Mucosa of rectum (tissue), 2 donors: Measurements from ENCODE around the gene JADE1.
A peak's percentile ranks its signal among the peaks of the same experiment; 100 is the strongest.

Experiments used
- H3K27ac ChIP-seq, 2 donors: one replicate each; pipeline ENCODE4 v1.7.0; 2013; ENCODE audit warnings: inconsistent platforms in 2 of 2, low read depth in 2 of 2, low read length in 2 of 2
- H3K27me3 ChIP-seq, 2 donors: one replicate each; pipeline ENCODE4 v1.7.0; 2013; ENCODE audit warnings: low read length in 2 of 2; ENCODE audit not compliant: control insufficient read depth in 2 of 2, insufficient read depth in 2 of 2
- H3K36me3 ChIP-seq, 2 donors: one replicate each; pipeline ENCODE4 v1.7.0; 2013; ENCODE audit warnings: low read length in 2 of 2; ENCODE audit not compliant: control insufficient read depth in 2 of 2, insufficient read depth in 2 of 2
- H3K4me1 ChIP-seq, 2 donors: one replicate each; pipeline ENCODE4 v1.7.0; 2013; ENCODE audit warnings: low read length in 2 of 2, mild to moderate bottlenecking in 1 of 2; ENCODE audit not compliant: control insufficient read depth in 2 of 2, insufficient read depth in 2 of 2
- H3K4me3 ChIP-seq, 2 donors: one replicate each; pipeline ENCODE4 v1.7.0; 2013; ENCODE audit warnings: low read length in 2 of 2
- H3K9ac ChIP-seq, 2 donors: one replicate each; pipeline ENCODE4 v1.7.0; 2013; ENCODE audit warnings: low read length in 2 of 2, low read depth in 1 of 2, mild to moderate bottlenecking in 1 of 2
- H3K9me3 ChIP-seq, 2 donors: one replicate each; pipeline ENCODE4 v1.7.0; 2013; ENCODE audit warnings: low read length in 2 of 2; ENCODE audit not compliant: control insufficient read depth in 2 of 2
- donor health status: healthy.
- donor health status: Normal muscosa, but diverticular disease.

JADE1 gene

DNA sequence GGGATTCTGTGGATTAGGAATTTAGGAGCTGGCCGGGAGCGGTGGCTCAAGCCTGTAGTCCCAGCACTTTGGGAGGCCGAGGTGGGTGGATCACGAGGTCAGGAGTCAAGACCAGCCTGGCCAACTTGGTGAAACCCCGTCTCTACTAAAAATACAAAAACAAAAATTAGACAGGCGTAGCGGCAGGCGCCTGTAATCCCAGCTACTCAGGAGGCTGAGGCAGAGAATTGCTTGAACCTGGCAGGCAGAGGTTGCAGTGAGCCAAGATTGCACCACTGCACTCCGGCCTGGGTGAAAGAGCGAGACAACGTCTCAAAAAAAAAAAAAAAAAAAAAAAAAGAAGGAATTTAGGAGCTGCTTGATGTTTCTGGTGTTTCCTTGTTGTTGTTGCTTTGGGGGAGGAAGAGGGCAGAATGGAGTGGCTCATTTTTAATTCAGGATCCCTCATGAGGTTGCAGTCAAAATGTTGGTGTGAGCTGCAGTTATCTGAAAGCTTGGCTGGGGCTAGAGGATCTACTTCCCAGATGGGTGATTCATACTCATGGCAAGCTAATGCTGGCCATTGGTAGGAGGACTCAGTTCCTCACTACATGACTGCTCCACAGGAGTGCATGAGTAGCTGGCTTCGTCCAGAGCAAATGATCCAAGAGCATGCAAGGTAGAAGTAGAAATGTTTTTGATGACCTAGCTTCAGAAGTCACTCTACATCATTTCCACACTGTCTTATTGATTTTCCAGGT is 26.5 kb upstream of the JADE1 start:
- Histone ChIP-seq H3K36me3 (no peaks in the 10 kb centered on the region), H3K9ac (no peak overlapping the region), H3K9me3 (no peaks in the 10 kb centered on the region), H3K27ac (no peak overlapping the region), H3K4me3 (no peak overlapping the region), H3K4me1 (no peaks in the 10 kb centered on the region), H3K27me3 (no peaks in the 10 kb centered on the region)

DNA sequence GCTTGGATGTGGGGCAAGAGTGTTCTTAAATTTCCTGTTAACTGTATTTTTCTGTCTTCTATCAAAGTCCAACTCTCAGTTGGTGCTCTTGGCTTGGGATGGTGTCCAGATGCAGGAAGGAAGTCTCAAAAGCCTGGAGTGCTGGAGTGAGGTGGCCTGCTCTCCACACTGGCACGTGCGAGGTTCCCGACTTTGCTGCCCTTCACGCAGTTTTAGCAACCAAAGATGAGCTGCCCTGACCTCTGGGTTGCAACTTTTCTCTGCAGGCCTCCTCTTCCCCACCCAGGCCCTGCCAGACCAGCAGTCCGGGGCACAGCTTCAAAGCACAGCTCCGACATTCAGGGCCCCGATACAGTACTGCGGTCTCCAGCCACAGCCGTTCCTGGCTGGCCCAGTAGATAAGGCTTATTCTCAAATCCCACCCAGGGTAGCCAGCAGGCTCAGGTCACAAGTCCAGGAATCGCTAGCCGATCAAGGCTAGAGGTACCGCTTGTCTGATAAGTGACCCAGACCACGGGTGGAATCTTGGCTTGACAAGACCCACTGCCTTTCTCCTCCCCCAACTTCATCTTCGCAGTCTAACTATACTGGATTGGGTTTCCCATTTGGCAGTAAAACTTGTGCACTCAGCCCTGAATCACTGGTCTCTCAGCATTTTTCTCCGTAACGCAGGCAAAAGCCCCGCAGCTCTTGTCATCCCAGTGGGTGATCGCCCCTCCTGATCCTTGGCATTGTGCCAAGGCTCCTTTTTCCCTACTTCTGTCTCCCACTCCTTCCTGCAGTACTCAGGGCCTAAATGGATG is 21.8 kb upstream of the JADE1 start:
- Histone ChIP-seq H3K27me3 (no peaks in the 10 kb centered on the region), H3K4me1 (no peaks in the 10 kb centered on the region), H3K36me3 (no peaks in the 10 kb centered on the region), H3K27ac (no peak overlapping the region), H3K4me3 (no peak overlapping the region), H3K9me3 (no peaks in the 10 kb centered on the region), H3K9ac (no peak overlapping the region)

DNA sequence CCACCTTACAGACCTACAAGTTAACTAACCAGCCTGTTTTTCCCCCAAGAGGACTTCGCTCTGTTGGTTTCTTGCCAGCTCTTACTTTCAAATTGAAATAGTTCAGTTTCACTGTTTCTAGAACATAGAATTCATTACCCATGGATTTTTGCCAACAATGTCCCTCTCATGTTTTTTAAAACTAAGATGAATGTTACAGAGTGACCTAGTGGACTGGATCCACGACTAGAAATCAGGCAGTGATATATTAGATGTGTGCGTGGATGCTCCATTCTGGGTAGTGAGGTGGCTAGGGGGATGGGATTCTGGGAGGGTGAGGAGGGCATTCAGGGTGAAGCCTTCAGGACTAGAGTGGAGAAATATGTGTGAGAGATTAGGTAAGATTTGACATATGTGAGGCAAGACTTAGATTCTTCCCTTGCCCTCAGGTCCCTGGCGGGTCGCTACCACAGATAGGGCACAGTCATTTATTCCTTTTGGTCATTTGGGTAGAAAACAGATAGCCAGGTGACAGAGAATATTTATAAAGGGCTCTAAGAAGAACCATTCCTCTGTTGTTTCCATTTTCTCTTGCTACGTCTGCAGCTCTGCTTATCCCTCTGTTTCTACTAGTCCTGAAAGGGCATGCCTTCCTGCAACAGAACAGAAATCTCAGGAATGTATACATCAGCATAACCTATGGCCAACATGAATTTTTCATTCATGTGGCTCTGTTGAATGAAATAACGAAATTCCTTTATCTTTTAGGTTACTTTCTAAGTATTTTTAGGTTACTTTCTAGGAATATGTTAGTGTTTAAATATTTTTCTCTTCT is 15.4 kb upstream of the JADE1 start:
- no peak overlapping the region for H3K9ac ChIP-seq
- no peak overlapping the region for H3K4me3 ChIP-seq
- no peaks in the 10 kb centered on the region for H3K27me3 ChIP-seq
- H3K4me1 ChIP-seq, result no peaks in the 10 kb centered on the region
- H3K9me3 ChIP-seq, result no peaks in the 10 kb centered on the region
- H3K36me3 ChIP-seq, result no peaks in the 10 kb centered on the region
- H3K27ac ChIP-seq, result no peak overlapping the region

DNA sequence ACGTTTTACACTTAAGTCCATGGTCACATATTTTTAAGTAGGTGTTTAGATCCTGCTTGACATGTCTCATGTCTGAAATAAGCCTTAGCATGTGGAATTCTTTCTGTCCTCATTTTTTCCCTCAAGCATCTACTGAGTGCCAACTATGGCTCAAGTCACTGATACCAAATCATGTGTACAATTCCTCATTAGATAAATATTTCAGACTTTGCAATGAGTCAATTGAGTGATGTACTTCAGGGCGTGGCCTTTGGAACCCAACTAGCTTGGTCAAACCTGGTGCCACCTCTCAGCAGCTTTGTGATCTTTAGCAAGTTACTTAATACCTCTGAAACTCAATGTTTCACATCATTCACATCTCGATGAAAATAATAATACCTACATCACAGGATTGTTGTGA is 12.6 kb upstream of the JADE1 start:
- Histone ChIP-seq H3K9ac (no peak overlapping the region), H3K36me3 (no peaks in the 10 kb centered on the region), H3K9me3 (no peaks in the 10 kb centered on the region), H3K27ac (no peak overlapping the region), H3K27me3 (no peaks in the 10 kb centered on the region), H3K4me3 (no peak overlapping the region), H3K4me1 (peaks cover 0 to 2% of the 10 kb centered on the region in 2 donors)

DNA sequence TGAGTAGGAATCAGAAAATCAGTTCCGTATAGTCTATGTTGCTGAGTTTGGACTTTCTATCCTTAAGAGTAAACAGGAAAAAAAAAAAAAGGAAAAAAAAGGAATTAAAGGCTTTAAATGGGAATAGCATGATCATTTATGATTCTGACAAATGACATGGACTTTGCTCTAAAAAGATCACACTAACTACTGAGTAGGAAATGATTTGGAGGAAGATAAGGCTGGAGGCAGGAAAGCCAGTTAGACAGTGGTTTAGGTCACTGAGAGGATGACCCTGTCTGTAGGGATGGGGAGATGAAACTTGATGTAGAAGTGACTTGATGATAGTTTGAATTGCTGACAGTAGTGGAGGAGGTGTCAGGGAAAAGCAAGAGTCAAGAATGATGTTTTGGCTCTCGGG is 9.2 kb upstream of the JADE1 start:
- Histone ChIP-seq H3K9me3 (no peaks in the 10 kb centered on the region), H3K9ac (no peak overlapping the region), H3K27me3 (no peaks in the 10 kb centered on the region), H3K27ac (no peak overlapping the region), H3K36me3 (no peaks in the 10 kb centered on the region), H3K4me3 (no peak overlapping the region), H3K4me1 (peaks cover 0 to 2% of the 10 kb centered on the region in 2 donors)

DNA sequence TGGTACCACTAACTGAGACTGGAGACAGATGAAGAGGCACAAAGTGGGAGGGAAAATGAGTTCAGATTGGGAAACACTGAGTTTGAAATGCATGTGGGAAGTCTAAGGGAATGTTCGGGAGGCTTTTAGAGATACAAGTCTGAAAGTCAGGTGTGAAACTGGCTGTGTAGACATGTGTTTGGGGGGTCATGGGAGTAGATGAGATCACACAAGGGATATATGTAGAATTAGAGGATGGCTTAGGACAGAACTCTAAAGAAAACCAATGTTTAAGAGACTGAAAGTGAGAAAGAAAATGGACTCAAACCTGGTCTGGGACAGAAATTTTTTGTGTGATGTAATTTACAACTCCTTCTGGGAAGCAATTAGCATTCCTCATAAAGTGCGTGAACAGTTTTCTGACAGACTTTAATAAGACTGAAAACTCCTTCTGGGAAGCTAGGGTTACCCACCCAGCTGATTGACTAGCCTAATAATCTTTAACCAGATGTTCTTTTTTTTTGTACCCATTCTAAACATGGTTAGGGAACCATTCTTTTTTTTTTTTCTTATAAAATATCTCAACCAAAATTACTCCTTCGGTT is 8.7 kb upstream of the JADE1 start:
- no peak overlapping the region for H3K27ac ChIP-seq
- no peak overlapping the region for H3K9ac ChIP-seq
- no peaks in the 10 kb centered on the region for H3K27me3 ChIP-seq
- no peaks in the 10 kb centered on the region for H3K36me3 ChIP-seq
- H3K4me3 ChIP-seq, result no peak overlapping the region
- H3K9me3 ChIP-seq, result no peaks in the 10 kb centered on the region
- H3K4me1 ChIP-seq, result peaks cover 0 to 2% of the 10 kb centered on the region in 2 donors

DNA sequence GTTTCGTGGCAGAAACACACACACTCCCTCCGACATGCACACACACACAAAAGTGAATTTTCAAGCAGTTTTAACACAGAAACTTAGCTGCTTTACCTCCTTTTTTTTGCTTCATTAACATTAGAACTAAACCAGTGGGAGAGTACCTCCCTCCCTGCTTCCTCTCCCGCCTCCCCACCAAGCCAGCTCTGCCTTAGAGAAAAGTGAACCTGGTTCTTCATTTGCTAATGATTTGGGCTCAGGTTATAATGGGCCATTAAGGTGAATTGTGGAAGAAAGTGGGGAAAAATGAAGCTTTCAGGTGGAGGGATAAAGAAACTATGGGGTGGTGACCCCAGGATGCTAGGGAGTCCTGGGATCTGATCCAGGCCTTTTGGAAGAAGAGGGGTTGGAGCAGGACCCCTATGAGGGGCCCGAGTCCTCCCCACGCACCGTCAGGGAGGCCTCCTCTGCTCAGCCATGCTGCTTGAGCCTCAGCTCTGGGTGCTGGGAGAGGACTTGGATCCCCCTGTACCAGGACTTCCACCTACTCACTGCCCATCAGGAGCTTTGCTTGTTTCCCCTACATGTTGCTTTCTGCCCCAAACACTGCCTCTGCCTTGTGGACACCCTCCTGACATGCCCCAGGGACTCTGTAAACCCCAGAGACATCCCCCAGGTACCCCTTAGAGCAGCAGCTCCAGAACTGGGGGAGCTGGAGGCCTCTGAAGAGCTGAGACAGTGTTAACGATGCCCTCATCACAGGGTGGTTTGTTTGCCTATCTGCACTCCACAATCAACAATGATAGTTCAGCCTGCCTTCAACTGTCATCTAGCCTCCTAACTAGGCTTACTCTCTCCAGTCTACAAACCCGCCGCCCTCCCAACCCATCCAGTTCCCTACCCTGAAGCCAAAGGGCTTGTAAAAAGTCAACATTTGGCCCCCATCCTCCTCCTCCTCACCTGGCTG is 6.5 kb upstream of the JADE1 start:
- peaks cover 0 to 2% of the 10 kb centered on the region in 2 donors for H3K4me1 ChIP-seq
- no peak overlapping the region for H3K4me3 ChIP-seq
- H3K36me3 ChIP-seq, result no peaks in the 10 kb centered on the region
- no peak overlapping the region for H3K9ac ChIP-seq
- no peak overlapping the region for H3K27ac ChIP-seq
- no peaks in the 10 kb centered on the region for H3K9me3 ChIP-seq
- no peaks in the 10 kb centered on the region for H3K27me3 ChIP-seq

DNA sequence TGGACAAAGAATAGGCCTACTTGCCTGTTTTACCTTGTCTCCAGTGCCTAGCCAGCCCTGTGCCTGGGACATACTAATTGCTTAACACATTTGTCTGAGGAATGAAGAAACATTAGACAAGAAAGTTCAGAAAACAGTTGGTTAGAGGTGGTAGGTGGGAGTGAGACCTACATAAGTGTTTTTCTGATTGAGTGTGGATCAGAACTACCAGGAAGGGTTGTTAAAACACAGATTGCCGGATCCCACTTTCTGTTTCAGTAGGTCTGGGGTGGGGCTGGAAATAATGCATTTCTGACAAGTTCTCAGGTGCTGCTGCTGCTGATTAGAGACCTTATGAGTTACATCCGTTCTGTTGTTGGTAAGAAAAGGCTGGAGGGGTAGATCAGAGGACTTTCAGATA is 5.7 kb upstream of the JADE1 start:
- Histone ChIP-seq H3K9me3 (no peaks in the 10 kb centered on the region), H3K4me1 (peaks cover 0 to 2% of the 10 kb centered on the region in 2 donors), H3K9ac (no peak overlapping the region), H3K27me3 (no peaks in the 10 kb centered on the region), H3K4me3 (peak overlapping the region in 1 of 2 donors; percentile 5), H3K36me3 (no peaks in the 10 kb centered on the region), H3K27ac (peak overlapping the region in 1 of 2 donors; percentile 33)

DNA sequence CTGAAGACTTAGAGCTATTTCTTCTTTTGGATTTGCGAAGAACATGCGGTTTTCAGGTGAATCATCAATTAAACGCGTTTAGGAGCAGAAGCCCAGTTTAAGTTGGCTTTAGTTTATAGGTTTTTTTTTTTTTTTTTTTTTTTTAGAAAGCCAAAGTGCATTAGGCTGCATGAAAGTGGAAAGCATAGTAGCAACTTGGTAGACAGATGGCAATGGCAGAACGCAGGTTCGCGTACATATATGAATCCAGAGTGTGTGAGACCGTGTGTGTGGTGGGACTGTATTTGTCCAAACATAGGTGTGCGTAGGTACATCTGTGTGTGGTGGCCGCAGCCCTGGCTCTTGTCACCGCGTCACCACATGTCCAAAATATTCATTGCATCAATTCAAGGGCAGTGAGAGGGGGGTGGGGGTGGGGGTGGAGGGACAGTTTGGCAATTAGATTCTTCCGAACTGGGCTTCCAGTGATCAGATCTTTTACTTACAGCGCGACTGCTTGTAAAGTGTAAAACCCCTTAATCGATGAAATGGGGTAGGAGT is 901 bp downstream of the JADE1 start:
- H3K27me3 ChIP-seq, result no peaks in the 10 kb centered on the region
- no peaks in the 10 kb centered on the region for H3K9me3 ChIP-seq
- H3K9ac ChIP-seq, result peak overlapping the region; percentile 60 to 74
- peak overlapping the region; percentile 91 to 95 for H3K4me3 ChIP-seq
- H3K27ac ChIP-seq, result peak overlapping the region; percentile 78 to 92
- H3K36me3 ChIP-seq, result no peaks in the 10 kb centered on the region
- H3K4me1 ChIP-seq, result peaks cover 7 to 12% of the 10 kb centered on the region in 2 donors
